Glomerular visceral epithelial cell (primary cell): ENCODE data around the gene CIRBP.
"Not testable (repeated sequence)": the region's sequence is repeated elsewhere in the genome, so short reads cannot be mapped to it uniquely, and the experiment has no call there.

Experiments
- DNase-seq: peaks from one replicate; pipeline ENCODE4 v3.0.0-alpha.2; 2016; ENCODE audit errors: extremely low spot score

CIRBP gene

GRCh38 chr19:1243768-1244692 lies 25.1 kb upstream of the CIRBP start:
- DNase-seq, result peak; percentile 84

- DNase-seq, result no peak
Observed at GRCh38 chr19:1244693-1245451, 24.3 kb upstream of the CIRBP start.

GRCh38 chr19:1245494-1246264 lies 23.5 kb upstream of the CIRBP start:
- no peak for DNase-seq

DNA sequence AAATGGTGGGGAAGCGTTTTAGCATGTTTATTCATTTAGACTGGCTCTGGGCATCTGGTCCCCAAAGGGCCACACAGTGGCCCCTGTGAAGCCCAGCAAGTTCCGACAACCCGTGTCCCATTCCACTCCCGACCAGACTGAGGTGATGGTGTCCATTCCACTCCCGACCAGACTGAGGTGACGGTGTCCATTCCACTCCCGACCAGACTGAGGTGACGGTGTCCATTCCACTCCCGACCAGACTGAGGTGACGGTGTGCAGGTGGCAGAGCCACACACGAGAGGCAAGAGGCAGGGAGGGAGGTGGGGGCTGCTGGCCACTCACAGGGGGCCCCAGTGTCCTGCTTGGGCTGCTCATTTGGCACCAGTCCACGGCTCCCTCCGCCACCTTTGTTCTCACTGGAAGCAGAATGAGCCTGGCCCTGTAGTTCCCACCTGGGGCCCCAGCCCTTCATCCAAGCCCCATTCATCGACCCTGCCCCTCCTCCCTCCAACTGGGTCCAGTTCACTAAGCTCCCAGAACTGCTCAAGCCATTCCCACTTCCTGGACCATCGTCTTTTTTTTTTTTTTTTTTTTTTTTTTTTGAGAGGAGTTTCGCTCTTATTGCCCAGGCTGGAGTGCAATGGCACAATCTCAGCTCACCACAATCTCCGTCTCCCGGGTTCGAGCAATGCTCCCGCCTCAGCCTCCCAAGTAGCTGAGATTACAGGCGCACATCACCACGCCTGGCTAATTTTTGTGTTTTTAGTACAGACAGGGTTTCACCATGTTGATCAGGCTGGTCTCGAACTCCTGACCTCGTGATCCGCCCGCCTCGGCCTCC lies 22.7 kb upstream of the CIRBP start:
- DNase-seq, result not testable (repeated sequence)

DNA sequence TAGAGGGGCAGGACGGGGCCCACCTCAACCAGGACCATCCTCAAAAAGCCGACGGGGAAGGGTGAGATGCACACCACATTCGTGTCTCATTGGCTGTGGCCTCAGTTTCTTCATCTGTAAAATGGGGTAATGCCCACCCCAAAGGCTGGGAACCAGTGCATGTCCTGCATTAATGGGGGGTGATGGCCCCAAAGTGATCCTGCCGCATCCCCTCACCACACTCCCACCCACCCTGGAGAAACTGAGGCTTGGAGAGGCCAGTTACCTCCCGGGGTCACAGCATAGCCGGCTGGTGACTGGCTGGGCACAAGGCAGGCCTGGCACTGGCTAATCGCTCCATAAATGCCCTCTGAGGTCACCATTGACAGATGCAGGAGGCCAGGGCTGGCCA lies 21.4 kb upstream of the CIRBP start:
- DNase-seq, result no peak

- peak; percentile 92 for DNase-seq
Observed at GRCh38 chr19:1248139-1248785, 20.9 kb upstream of the CIRBP start, which contains the start of gene MIDN. TSS of gene MIDN (plus strand) at chr19:1248583. CDS start at chr19:1250297, 1,714 bp downstream.

- DNase-seq, result peak; percentile 80
Observed at GRCh38 chr19:1248786-1249297, 20.3 kb upstream of the CIRBP start.

- DNase-seq, result peak; percentile 99
Observed at GRCh38 chr19:1249298-1249989, 19.7 kb upstream of the CIRBP start.

DNA sequence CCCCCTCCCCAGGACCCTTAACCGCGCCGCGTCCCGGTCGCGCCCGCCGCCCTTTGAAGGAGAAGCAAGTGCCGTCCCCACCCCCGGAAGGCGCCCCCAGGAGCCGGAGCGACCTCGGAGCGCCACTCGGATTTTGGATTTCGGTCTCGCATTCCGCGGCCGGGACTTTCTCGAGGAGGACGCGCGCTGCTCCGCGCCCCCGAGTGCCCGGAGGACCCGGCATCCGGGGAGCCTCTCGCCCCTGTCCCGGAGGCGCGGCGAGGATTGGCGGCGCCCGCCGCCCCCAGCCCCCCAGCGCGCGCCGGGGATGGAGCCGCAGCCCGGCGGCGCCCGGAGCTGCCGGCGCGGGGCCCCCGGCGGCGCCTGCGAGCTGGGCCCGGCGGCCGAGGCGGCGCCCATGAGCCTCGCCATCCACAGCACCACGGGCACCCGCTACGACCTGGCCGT lies 19.1 kb upstream of the CIRBP start:
- DNase-seq, result no peak

DNA sequence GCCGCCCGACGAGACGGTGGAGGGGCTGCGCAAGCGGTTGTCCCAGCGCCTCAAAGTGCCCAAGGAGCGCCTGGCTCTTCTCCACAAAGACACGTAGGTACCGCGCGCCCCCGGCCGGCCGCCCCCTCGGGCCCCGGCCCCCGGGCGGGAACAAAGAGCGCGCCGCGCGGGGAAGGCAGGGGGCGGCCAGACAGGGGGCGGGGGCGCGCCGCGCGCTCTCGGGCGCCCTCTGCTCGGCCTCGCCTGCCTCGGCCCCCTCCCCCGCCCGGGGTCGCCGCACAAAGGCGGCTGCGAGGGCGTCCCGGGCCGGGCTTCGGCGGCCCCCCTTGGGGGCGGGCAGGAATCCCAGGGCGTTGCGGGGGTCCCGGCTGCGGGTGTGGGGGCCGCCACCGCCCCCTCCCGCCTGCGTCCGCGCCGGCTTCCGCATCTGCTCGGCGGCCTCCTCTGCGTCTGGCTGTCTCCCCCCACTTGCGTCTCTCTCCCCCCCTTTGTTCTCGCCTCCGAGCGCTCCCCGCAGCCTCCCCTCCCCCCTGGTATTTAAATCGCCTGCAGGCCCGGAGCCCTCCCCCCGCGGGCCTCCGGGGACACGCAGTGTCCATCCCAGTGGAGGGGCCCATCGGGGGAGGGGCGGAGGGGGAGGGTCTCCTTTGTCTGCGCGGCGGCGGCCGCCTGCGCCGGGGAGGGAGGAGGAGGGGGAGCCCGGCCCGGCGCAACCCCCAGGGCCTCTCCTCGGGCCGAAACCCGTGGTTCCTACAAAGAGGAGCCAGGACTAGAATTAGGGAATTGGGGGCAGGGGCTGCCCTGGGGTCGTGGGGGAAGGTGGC lies 18.5 kb upstream of the CIRBP start:
- peak; percentile 58 for DNase-seq

DNA sequence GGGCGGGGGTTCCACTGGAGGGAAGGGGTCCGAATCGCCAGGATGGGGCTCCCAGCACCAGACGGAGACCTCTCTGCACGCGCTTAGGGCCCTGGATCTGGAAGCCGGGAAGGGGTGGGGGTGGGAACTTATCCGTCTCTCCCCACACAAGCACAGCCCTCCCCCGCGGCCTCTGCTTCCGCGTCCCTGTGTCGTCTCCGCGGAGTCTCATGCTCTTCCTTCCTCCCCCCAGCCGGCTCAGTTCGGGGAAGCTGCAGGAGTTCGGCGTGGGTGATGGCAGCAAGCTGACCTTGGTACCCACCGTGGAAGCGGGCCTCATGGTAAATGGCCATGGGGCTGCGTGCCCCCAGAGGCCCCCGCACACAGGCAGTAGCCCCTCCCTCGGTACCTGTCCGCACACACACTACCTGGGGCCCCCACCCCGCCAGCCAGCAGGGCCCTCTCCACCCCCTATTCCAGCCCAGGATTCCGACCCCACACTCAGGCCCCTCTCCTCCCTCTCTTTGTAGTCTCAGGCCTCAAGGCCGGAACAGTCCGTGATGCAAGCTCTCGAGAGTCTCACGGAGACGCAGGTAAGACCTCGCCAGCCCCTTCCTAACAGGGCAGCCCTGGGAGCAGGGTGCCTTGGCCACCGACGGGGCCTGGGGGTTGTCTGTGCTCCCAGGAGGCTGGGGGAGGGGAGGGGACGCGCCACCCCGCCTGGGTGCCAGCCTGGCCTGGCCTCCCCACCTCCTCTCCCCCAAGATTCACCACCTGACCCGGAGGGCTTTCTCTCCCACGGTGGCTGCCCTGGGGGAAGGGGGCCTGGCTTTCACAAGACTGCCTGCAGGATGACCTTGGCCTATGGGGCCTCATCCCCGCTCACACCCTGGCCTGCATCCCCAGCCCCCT lies 17.6 kb upstream of the CIRBP start:
- peak; percentile 72 for DNase-seq

DNA sequence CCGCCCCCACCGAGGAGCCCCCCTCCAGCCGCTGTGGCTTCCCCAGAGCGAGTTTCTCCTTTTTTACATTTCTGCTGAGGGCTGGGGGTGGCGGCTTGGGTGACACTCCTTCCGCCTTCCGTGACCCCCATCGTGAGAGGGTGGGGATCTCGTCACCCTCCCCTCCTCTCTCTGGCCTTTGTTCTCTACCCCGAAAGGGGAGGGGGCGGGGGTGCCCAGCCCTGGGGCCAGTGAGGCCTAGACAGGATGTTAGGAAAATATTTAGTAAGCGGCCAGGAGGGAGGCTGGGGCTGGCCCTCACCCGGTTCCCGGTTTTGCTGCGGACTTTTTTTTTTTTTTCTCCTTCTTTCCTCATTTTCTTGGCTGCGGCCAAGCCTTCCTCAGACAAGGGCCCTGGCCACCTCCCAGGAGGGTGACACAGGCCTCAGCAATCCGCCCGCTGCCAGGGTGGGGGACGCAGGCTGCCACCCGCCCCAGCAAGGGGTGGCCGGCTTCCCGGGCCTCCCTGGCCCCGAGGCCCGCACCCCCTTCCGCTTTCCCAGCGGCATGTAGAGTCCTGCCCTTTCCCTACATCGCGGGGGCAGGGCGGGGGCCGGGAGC lies 16.8 kb upstream of the CIRBP start:
- peak; percentile 96 for DNase-seq

DNA sequence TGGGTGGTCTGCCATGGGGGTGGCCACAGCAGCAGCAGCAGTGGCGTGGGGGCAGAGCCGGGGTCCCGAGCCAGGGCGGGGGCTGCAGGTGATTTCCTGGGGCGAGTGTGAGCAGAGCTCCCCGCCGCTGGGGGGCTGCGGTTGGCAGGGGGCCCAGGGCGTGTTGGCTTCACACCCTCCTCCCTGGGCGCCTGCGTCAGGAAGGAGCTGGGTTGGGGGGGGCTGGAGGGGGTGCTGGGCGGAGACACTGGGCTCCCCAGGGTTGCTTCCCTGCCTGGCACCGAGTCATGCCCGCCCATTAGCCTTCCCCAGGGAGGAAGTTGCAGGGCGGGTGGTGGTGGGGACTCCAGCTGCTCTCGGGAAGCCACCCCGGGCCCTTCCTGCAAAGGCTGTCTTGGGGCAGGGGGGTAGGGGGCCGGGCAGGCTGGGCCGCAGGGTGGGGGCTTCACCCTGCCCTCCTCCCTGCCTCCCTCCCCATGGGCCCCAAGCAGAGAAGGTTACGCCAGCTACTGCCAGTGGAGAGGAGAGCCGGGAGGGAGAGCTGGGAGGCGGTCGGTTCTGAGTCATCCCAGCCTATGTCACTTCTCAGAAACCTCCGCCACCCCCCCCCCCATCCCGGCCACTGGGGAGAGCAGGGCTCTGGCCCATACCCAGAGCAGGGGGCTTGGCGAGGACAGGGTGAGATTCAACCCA lies 16.2 kb upstream of the CIRBP start:
- peak; percentile 98 for DNase-seq

DNA sequence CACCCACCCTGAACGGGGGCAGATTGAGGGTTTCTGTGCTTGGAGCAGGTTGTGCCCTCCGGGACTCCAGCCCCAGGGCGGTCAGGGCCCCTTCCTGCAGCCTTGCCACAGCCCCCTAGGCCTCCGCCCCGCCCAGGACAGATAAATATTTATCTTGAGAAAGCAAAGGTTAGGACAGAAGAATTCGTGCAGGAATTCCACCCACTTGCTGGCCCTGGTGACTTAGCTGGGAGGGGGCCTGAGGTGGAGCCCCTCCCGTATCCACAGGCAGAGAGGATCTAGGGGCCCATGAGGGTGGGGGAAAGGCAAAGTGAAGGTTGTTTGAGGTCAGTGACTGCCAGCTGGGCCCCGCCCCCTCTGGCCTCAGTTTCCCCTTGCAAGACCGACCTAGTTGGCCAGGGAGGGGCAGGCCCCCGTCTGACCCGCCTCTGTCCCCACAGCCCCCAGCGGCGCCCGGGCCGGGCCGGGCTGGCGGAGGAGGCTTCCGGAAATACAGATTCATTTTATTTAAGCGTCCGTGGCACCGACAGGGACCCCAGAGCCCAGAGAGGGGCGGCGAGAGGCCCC lies 15.5 kb upstream of the CIRBP start:
- no peak for DNase-seq

DNA sequence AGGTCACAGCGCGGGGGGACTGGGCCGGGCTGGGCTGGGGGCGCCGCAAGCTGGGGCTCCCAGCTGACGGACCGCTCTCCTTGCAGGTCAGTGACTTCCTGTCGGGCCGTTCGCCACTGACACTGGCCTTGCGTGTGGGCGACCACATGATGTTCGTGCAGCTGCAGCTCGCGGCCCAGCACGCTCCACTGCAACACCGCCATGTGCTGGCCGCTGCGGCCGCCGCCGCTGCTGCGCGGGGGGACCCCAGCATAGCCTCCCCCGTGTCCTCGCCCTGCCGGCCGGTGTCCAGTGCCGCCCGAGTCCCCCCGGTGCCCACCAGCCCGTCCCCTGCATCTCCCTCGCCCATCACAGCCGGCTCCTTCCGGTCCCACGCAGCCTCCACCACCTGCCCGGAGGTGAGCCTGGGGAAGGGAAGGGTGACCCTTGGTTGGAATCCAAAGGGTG lies 15.0 kb upstream of the CIRBP start:
- no peak for DNase-seq

DNA sequence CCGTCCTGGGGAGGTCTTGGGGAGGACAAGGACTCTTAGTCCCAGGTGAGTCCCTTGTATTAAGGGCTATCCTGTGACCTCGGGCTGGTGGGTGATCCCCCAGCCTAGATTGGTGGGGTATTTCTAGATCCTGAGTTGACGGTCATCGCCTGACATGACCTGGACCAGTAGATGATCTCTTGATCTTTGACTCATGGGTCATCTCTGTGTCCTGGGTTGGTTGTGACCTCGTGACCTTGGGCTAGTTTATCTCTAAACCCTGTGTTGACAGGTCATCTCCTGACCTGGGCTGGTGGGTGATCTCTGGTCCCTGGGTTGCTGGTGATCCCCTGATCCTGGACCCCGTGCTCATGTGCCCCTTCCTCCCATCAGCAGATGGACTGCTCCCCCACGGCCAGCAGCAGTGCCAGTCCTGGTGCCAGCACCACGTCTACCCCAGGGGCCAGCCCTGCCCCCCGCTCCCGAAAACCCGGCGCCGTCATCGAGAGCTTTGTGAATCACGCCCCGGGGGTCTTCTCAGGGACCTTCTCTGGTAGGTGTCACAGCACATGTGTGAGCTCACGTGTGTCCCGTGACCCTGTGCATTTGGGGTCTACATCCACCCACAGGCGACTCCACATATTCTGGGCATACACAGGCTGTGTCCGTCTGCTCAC lies 14.5 kb upstream of the CIRBP start:
- no peak for DNase-seq
